Mesenteric fat pad (tissue), 1 donor: ENCODE measurements around the gene CCDC167. TPM values are rescaled to one million over a fixed set of nuclear protein-coding genes. Genes with fewer than 3 reads are reported as not detected.
"Not testable (repeated sequence)": the region's sequence is repeated elsewhere in the genome, so short reads cannot be mapped to it uniquely, and the experiment has no call there.

ENCODE experiments used
- DNase-seq: peaks from one replicate; pipeline ENCODE4 v3.0.0-alpha.2; 2020; ENCODE audit warnings: low spot score
- total RNA-seq: library from RNA; stranded (reverse); fragmentation: NEBNext Ultra II Directional; extraction: Animal tissue kit (Norgen Biotek cat#: 25700); gene quantifications from one replicate; pipeline ENCODE4 v1.2.1, GENCODE V29; 2021
- donor health status: DM: yes; HTN: yes; CAD: no.

CCDC167 gene
- total RNA-seq, 1 donor from 2014 or later: 14.6 TPM

- peak; percentile 82 for DNase-seq
These were observed 22.5 kb downstream of the CCDC167 start for GRCh38 chr6:37477191-37477590.

- DNase-seq: no peak
These were observed 25.4 kb downstream of the CCDC167 start for GRCh38 chr6:37474316-37474715.

- peak; percentile 43 for DNase-seq
These were observed 26.2 kb downstream of the CCDC167 start for GRCh38 chr6:37473364-37474095.

DNA sequence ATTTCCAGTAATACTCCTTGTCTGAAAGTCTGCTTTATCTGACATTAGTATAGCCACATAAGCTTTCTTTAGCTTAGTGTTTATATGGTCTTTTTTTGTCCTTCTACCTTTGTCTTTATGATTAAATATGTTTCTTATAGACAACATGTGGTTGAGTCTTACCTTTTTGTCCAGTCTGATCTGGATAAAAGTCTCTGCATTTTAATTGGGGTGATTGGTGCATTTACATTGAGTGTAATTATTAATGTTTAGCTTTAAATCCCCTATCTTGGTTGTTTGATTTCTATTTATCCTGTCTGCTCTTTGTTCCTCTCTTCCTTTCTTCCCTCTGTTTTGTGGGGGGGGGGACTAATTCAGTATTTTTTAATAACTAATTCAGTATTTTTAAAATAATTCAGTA is 32.0 kb downstream of the CCDC167 start:
- DNase-seq: no peak

- no peak for DNase-seq
These were observed 36.6 kb downstream of the CCDC167 start for GRCh38 chr6:37463110-37463509.

- no peak for DNase-seq
These were observed 38.9 kb downstream of the CCDC167 start for GRCh38 chr6:37460805-37461204.

DNA sequence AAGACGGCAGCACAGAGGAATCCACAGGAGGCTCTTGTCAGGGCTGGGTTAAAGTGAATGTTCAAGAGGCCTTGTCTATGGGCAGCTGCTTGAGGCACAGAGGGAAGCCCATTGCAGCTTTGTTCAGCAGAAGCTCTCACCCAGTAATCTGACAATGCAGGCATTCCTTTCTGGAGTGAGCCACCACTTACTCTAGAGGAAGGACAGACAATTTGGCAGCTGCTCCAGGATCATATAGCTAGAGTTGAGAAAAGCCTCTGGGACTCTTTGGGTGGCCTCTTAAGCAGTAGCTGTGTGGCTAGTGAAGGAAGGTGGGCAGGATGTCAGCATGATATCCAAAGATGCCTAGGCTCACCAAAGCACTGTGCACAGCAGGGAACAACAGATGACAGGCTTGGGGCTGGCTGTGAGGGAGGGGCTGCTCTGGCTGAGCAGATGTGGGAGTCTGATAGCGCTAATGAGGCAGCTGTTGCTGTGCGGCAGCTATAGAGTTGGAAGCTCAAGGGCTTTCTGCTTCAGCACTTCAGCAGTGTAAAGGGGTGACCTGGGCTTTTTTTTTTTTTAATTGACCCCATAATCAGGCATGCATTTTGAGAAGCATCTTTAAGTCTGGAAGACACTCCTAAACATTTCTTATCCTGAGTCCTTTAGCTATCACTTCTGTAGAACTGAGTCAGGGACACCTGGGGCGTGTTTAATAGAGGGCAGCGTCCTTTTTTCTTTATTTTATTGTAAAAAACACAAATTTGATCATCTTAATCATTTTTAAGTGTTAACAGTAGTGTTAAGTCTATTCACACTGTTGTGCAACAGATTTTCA is 39.5 kb downstream of the CCDC167 start:
- no peak for DNase-seq

- DNase-seq: no peak
These were observed 42.7 kb downstream of the CCDC167 start for GRCh38 chr6:37456816-37457560.

GRCh38 chr6:37456126-37456525 is 43.6 kb downstream of the CCDC167 start:
- DNase-seq: no peak

- no peak for DNase-seq
These were observed 45.1 kb downstream of the CCDC167 start for GRCh38 chr6:37454420-37455140.

GRCh38 chr6:37452522-37452921 is 47.2 kb downstream of the CCDC167 start:
- no peak for DNase-seq

DNA sequence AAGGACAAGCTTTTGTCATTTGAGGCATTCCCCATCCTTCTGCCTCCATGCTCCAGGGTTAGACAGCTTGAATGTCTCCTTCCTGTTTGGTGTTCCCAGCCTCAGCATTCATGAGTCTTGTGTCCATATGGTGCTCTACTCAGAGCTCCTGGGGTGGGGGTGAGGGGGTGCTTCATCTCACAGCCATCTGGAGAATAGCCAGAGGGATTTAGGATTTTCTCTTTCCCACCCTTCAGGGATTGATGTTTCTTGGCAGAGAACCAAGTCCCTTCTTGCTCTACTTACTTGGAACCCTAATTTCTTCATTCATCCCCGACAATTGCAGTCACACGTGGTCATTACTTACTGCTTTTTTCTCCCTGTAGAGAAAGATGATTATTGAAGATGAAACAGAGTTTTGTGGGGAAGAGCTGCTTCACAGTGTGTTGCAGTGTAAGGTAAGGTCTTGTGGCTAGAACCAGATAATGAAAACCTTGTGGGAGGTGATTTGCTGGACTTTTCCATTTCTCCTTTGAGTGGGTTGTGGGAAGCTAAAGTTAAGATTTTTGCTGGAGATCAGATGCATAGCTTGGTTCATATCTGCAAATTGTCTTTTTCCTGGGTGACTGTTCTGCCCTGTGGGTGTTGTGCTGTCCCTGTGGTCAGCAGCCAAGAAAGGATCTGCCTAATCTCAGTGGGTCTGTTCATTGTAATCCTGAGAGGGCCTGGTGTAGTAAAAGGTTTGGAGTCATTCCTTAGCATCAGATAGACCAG is 48.1 kb downstream of the CCDC167 start:
- DNase-seq: no peak

GRCh38 chr6:37449984-37450383 is 49.7 kb downstream of the CCDC167 start:
- no peak for DNase-seq

- DNase-seq: not testable (repeated sequence)
These were observed 56.5 kb downstream of the CCDC167 start for GRCh38 chr6:37443216-37443542.

DNA sequence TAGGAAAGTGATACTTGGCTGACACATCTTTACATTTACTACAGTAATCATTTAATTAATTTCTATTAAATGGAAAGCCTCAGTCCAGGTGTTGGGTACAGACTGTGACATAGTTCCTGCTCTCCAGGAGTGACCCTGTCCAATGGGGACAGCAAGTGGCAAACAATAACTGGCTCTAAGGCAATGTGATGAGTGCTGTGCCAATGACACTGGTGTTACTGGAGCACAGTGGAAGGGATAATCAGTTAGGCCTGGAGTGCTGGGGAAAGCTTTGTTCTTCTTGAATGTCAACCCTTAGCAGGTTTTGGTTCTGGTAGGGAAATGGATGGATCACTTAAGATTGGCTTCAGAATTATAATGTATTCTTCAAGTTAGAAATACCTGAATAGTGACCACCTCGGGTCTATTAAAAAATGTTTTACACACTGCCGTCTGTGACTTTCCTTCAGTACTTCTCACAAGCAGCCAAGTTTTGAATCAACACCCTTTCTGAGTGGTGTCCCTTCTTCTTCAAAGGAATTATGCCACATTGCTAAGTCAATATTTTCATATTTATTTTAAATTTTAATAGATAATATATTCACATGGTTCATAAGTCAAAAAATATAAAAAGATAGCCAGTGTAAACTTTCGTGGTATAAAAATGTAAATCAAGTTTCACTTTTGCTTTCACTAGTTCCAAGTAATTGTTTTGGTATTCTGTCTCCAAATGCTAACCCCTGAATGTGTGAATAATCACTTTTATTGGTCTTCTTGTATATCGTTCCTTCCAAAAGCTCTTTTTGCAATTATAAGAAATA is 57.1 kb downstream of the CCDC167 start:
- no peak for DNase-seq

DNA sequence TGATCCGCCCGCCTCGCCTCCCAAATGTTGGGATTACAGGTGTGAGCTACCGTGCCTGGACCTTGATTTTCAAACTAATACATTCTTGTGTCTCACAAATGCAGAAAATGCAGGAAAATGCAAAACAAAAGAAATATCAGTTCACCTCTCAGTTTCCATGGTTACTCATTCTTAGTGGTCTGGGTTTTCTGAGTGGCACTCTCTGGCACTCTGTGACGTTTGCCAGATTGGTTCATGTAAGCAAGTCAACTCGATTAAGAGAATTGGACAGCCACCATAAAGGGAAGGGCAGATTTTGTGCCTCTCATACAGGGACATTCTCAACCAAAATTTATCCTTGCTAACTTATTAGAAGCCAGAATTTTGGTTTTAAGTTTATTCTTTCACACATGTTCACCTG is 58.0 kb downstream of the CCDC167 start:
- no peak for DNase-seq

DNA sequence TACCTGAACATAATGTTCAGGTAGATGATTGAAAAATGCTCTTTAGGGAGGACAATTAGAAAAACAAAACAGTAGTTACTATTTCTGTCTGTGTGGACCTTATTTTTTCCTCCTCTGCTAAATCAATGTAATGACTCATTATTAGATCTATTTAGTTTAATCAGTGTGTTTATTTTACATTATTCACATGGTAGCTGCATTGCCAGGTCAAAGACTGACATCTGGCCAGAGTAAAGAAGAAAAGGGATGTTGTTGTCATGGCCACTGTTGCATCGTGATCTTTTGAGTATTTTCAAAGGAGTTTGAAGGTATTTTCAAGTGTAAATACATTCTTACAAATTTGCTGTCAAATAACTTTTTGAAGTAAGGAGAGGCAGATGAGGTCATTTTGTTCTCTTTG is 60.8 kb downstream of the CCDC167 start:
- no peak for DNase-seq

GRCh38 chr6:37435816-37436215 is 63.9 kb downstream of the CCDC167 start:
- no peak for DNase-seq

GRCh38 chr6:37435373-37435772 is 64.3 kb downstream of the CCDC167 start:
- DNase-seq: no peak
